ENCODE results near the gene HSD17B3.
A peak's percentile ranks its signal among the peaks of the same experiment; 100 is the strongest.

Gene HSD17B3

GRCh38 chr9:96222132-96222531, 79.8 kb downstream of the HSD17B3 start:
- H3K4me3 Mint-ChIP-seq, result no peak overlapping the region
- peaks cover 30% of the 10 kb centered on the region for H3K27me3 Mint-ChIP-seq
- H3K36me3 Mint-ChIP-seq, result peaks cover 4% of the 10 kb centered on the region
- peaks cover 7% of the 10 kb centered on the region for H3K9me3 Mint-ChIP-seq
- peaks cover 11% of the 10 kb centered on the region for H3K4me1 Mint-ChIP-seq
- H3K27ac Mint-ChIP-seq, result no peak overlapping the region

- Mint-ChIP-seq H3K36me3 (peaks cover 4% of the 10 kb centered on the region), H3K4me3 (peak overlapping the region; percentile 11), H3K27ac (peak overlapping the region; percentile 35), H3K27me3 (peaks cover 31% of the 10 kb centered on the region), H3K4me1 (peaks cover 12% of the 10 kb centered on the region), H3K9me3 (peaks cover 7% of the 10 kb centered on the region)
Measured at GRCh38 chr9:96219900-96220257, 82.1 kb downstream of the HSD17B3 start.

- Mint-ChIP-seq H3K9me3 (peaks cover 7% of the 10 kb centered on the region), H3K27me3 (peaks cover 30% of the 10 kb centered on the region), H3K27ac (no peak overlapping the region), H3K36me3 (peaks cover 4% of the 10 kb centered on the region), H3K4me1 (peaks cover 12% of the 10 kb centered on the region), H3K4me3 (peak overlapping the region; percentile 11)
Measured at GRCh38 chr9:96219026-96219899, 82.7 kb downstream of the HSD17B3 start.

- Mint-ChIP-seq H3K27ac (peak overlapping the region; percentile 41), H3K27me3 (peaks cover 23% of the 10 kb centered on the region), H3K4me1 (peaks cover 12% of the 10 kb centered on the region), H3K4me3 (peak overlapping the region; percentile 79), H3K36me3 (no peaks in the 10 kb centered on the region), H3K9me3 (no peaks in the 10 kb centered on the region)
Measured at GRCh38 chr9:96217754-96218693, 84.0 kb downstream of the HSD17B3 start.

- Mint-ChIP-seq H3K4me3 (peak overlapping the region; percentile 7), H3K27ac (no peak overlapping the region), H3K9me3 (no peaks in the 10 kb centered on the region), H3K27me3 (peaks cover 20% of the 10 kb centered on the region), H3K4me1 (peaks cover 12% of the 10 kb centered on the region), H3K36me3 (no peaks in the 10 kb centered on the region)
Measured at GRCh38 chr9:96217294-96217707, 84.7 kb downstream of the HSD17B3 start.

- H3K9me3 Mint-ChIP-seq, result no peaks in the 10 kb centered on the region
- no peaks in the 10 kb centered on the region for H3K36me3 Mint-ChIP-seq
- no peak overlapping the region for H3K4me3 Mint-ChIP-seq
- peaks cover 14% of the 10 kb centered on the region for H3K27me3 Mint-ChIP-seq
- H3K4me1 Mint-ChIP-seq, result peaks cover 12% of the 10 kb centered on the region
- H3K27ac Mint-ChIP-seq, result no peak overlapping the region
Measured at GRCh38 chr9:96216583-96216982, 85.4 kb downstream of the HSD17B3 start.

- Mint-ChIP-seq H3K27me3 (peaks cover 14% of the 10 kb centered on the region), H3K4me1 (peaks cover 12% of the 10 kb centered on the region), H3K36me3 (no peaks in the 10 kb centered on the region), H3K9me3 (no peaks in the 10 kb centered on the region), H3K4me3 (no peak overlapping the region), H3K27ac (no peak overlapping the region)
Measured at GRCh38 chr9:96215841-96216240, 86.1 kb downstream of the HSD17B3 start.

- no peak overlapping the region for H3K27ac Mint-ChIP-seq
- H3K36me3 Mint-ChIP-seq, result no peaks in the 10 kb centered on the region
- H3K4me1 Mint-ChIP-seq, result peaks cover 12% of the 10 kb centered on the region
- H3K4me3 Mint-ChIP-seq, result no peak overlapping the region
- H3K9me3 Mint-ChIP-seq, result no peaks in the 10 kb centered on the region
- peaks cover 10% of the 10 kb centered on the region for H3K27me3 Mint-ChIP-seq
Measured at GRCh38 chr9:96214635-96215034, 87.3 kb downstream of the HSD17B3 start.

- H3K4me1 Mint-ChIP-seq, result no peaks in the 10 kb centered on the region
- H3K9me3 Mint-ChIP-seq, result no peaks in the 10 kb centered on the region
- H3K27me3 Mint-ChIP-seq, result no peaks in the 10 kb centered on the region
- H3K4me3 Mint-ChIP-seq, result no peak overlapping the region
- no peak overlapping the region for H3K27ac Mint-ChIP-seq
- H3K36me3 Mint-ChIP-seq, result no peaks in the 10 kb centered on the region
Measured at GRCh38 chr9:96209407-96210271, 92.3 kb downstream of the HSD17B3 start.

GRCh38 chr9:96206156-96206751, 95.7 kb downstream of the HSD17B3 start:
- Mint-ChIP-seq H3K27ac (no peak overlapping the region), H3K27me3 (no peaks in the 10 kb centered on the region)

GRCh38 chr9:96204853-96205252, 97.1 kb downstream of the HSD17B3 start:
- Mint-ChIP-seq H3K4me1 (no peaks in the 10 kb centered on the region), H3K27ac (no peak overlapping the region), H3K4me3 (no peak overlapping the region), H3K36me3 (no peaks in the 10 kb centered on the region), H3K9me3 (no peaks in the 10 kb centered on the region), H3K27me3 (no peaks in the 10 kb centered on the region)

More at GRCh38 chr9:96206156-96206751, 95.7 kb downstream of the HSD17B3 start:
- no peaks in the 10 kb centered on the region for H3K36me3 Mint-ChIP-seq
- no peaks in the 10 kb centered on the region for H3K4me1 Mint-ChIP-seq
- no peak overlapping the region for H3K4me3 Mint-ChIP-seq
- H3K9me3 Mint-ChIP-seq, result no peaks in the 10 kb centered on the region

GRCh38 chr9:96203867-96204501, 98.0 kb downstream of the HSD17B3 start:
- Mint-ChIP-seq H3K4me1 (no peaks in the 10 kb centered on the region), H3K27me3 (no peaks in the 10 kb centered on the region), H3K27ac (no peak overlapping the region), H3K36me3 (no peaks in the 10 kb centered on the region), H3K4me3 (no peak overlapping the region), H3K9me3 (no peaks in the 10 kb centered on the region)

GRCh38 chr9:96202971-96203780, 98.8 kb downstream of the HSD17B3 start:
- no peaks in the 10 kb centered on the region for H3K4me1 Mint-ChIP-seq
- H3K36me3 Mint-ChIP-seq, result no peaks in the 10 kb centered on the region
- no peak overlapping the region for H3K4me3 Mint-ChIP-seq
- H3K9me3 Mint-ChIP-seq, result no peaks in the 10 kb centered on the region
- no peaks in the 10 kb centered on the region for H3K27me3 Mint-ChIP-seq
- no peak overlapping the region for H3K27ac Mint-ChIP-seq

- H3K27ac Mint-ChIP-seq, result no peak overlapping the region
Measured at GRCh38 chr9:96201140-96201539, 100.8 kb downstream of the HSD17B3 start.

More at GRCh38 chr9:96201140-96201539, 100.8 kb downstream of the HSD17B3 start:
- H3K9me3 Mint-ChIP-seq, result no peaks in the 10 kb centered on the region
- no peak overlapping the region for H3K4me3 Mint-ChIP-seq
- H3K27me3 Mint-ChIP-seq, result no peaks in the 10 kb centered on the region
- no peaks in the 10 kb centered on the region for H3K4me1 Mint-ChIP-seq
- no peaks in the 10 kb centered on the region for H3K36me3 Mint-ChIP-seq

Measured in activated naive CD4-positive, alpha-beta T cell treated with anti-CD3 and anti-CD28 coated beads, Interleukin-2, amount 50 U/mL, for 24 hours (primary cell).